Activated CD4-positive, CD25-positive, alpha-beta regulatory T cell (primary cell): Measurements from ENCODE around the gene URB2.
"Not testable (repeated sequence)": the region's sequence is repeated elsewhere in the genome, so short reads cannot be mapped to it uniquely, and the experiment has no call there.

Source experiments
- DNase-seq, 4 experiments: peaks; one replicate each; lab custom pipeline; 2025; lab: John Stamatoyannopoulos, UW

The URB2 gene

DNA sequence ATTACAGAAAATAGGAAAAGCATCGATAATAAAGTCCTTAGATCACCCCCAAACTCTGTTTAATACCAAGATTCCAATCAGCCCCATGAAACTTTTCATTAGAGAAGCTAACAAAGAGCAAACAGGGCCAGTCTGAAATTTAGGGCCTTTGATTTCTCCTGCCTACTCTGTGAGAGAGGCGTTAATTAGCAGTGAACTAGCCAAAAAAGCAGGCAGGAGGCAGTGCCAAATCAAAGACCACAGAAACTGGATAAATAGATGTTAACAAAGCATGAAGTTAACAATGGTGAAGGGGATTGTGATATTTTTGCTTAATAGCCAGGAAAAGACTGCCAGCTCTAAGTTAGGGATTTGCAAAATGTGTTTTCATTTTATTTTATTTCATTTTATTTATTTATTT, 11.3 kb upstream of the URB2 start:
- DNase-seq = no peak

GRCh38 chr1:229617351-229618100, 8.5 kb upstream of the URB2 start:
- DNase-seq = no peak

GRCh38 chr1:229619002-229619401, 7.0 kb upstream of the URB2 start:
- DNase-seq = no peak

GRCh38 chr1:229619614-229620013, 6.4 kb upstream of the URB2 start:
- DNase-seq = no peak

- DNase-seq = no peak
Measured at GRCh38 chr1:229620876-229621275, 5.2 kb upstream of the URB2 start.

DNA sequence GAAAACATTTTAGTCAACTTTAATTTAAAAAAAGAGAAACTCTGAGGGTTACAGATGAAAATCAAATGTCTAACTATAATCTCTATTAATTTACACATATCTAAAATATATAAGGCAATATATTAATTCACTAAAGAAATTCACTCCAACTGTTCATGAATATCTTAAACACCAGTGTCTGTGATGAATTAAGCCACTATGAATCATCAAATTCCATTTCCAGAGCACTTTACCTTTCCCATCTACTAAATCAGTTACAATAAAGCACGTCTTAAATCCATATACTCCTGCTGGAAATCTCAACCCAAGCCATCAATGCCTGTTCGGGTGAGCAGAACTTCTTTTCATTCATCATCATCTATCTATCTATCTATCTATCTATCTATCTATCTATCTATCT, 4.4 kb upstream of the URB2 start:
- no peak for DNase-seq

GRCh38 chr1:229622641-229623120, 3.4 kb upstream of the URB2 start:
- not testable (repeated sequence) for DNase-seq

DNA sequence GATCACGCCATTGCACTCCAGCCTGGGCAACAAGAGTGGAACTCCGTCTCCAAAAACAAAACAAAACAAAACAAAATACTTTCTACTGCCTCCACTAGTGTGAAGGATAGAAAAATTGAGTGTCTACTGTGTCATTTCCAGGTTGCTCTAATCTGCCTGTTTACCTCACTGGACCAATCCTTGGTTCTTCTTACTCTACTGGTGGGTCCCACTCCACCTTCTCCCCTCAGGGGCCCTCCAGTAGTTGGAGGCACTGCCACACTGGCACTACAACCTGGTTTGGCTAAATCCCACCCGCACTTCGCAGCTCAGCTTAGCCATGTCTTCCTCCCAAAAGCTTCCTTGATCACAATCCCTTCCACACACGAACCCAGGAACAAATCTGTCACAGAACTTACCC, 2.8 kb upstream of the URB2 start:
- DNase-seq = no peak

- DNase-seq = no peak
Measured at GRCh38 chr1:229623838-229624237, 2.2 kb upstream of the URB2 start.

- no peak for DNase-seq
Measured at GRCh38 chr1:229624521-229625070, 1.5 kb upstream of the URB2 start.

DNA sequence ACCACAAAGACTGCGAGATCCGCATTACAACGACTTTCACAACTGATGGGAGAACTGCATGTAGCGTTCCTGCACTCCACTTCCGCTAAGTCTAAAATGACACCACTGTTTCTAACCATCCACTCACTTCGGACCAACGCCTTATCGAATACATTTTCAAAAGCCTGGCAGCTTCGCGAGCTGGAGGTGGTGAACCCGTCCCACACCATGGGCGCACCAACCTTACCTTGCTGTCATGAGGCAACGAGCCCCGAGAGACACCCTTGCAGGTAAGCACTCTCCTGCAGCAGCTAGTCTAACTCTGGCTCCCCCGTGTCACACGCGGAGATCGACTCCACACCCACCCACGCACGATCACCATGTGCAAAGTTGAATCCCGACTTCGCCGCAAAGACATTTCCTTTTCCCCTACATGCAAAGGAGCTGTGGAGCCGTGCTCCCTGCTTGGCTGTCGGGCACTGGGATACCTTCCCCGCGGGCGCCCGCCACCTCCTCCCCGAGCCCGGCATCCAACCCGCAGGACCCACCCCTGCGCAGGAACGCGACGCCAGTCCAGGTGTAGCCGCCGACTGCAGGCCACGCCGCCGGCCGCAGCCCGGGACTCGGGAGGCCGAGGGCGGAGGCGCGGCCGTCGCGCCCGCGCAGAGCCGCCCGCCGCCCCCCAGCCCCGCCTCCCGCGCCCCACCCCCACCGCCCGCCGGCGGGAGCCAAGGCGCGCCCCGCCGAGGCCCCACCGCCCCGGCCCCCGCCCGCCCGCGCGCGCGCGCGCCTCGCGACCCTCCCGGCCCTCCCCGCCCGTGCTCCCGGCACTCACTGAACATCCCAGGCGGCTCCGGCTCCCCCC, 754 bp upstream of the URB2 start:
- DNase-seq = peak in 2 of 4 experiments; percentile 10 to 48

GRCh38 chr1:229627003-229627402, 956 bp downstream of the URB2 start:
- DNase-seq = no peak

GRCh38 chr1:229629261-229629660, 3.2 kb downstream of the URB2 start:
- DNase-seq = no peak

DNA sequence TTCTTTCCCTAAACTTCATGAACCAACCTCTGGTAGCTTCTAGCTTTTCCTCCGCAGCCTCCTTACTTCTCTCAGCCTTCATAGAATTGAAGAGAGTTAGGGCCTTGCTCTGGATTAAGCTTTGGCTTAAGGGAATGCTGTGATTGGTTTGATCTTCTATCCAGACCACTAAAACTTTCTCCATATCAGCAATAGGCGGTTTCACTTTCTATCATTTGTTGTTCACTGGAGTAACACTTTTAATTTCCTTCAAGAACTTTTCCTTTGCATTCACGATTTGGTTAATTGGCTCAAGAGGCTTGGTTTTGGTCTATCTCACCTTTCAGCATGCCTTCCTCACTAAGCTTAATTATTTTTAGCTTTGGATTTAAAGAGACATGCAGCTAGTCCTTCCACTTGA, 5.1 kb downstream of the URB2 start:
- DNase-seq = no peak

DNA sequence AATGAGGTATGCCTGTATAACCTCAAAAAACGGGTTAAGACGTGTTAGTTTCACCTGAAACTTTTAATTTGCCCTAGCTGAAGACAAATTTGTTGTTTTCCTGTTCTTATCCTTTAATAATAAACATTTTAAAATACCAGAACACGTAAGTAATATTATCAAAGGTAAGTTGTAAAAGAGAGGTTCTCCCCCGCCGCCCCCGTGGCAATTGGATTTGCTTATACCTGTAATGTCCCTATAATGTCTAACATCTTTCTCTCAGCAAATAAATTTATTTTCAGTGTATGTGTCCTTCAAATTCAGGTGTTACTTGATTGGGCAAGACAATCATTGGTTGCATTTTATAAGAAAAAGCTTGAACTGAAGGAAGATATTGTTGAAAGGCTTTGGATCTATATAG, 5.9 kb downstream of the URB2 start:
- no peak for DNase-seq

DNA sequence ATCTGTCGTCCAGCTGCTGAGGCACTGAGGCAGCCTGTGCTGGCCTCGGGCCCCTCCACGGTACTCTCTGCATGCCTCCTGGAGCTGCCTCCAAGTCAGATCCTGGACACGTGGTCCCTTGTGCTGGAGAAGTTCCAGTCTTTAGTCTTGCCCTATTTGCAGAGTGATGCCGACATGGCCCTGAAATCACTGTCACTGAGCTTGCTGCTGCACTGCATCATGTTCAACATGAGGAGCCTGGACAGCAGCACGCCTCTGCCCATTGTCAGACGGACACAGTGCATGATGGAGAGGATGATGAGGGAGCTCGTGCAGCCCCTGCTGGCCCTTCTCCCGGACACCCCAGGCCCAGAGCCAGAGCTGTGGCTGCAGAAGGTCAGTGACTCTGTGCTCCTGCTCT, 10.0 kb downstream of the URB2 start:
- DNase-seq = no peak

DNA sequence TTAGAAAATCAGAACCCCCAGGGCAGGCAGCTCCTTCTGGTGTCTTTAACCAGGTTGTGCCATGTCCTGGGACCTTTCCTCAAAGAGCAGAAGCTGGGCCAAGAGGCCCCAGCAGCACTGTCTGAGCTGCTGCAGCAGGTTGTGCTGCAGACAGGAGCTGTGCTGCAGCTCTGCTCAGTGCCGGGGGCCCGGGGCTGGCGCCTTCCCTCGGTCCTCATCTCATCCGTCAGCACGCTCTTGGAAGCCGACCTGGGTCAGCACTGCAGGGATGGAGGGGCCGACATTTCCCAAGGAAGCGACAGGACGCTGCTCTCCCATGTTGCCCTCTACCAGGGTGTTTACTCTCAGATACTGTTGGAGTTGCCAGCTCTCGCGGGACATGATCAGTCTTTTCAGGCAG, 11.7 kb downstream of the URB2 start:
- no peak for DNase-seq

- no peak for DNase-seq
Measured at GRCh38 chr1:229640455-229640854, 14.4 kb downstream of the URB2 start.

GRCh38 chr1:229641306-229641705, 15.3 kb downstream of the URB2 start:
- no peak for DNase-seq

DNA sequence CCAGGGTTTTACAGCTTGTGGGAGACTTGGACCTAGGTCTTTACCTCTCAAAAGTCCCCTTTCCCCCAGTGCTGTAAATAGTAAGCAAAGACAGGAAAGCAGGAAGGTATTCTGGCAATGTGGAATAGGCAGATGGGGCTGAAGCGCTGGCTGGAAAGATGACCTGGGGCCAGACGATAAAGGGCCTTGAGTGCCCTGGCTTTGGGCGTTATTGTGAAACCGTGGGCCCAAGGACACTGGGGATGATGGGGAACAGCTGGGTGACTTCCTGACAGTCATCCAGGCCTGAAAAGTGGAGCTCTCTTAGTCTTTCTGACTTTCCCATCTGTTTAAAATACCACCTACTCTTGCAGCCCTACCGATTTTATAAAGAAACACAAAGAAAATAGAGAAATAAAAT, 16.3 kb downstream of the URB2 start:
- DNase-seq = no peak

- DNase-seq = no peak
Measured at GRCh38 chr1:229642970-229643369, 16.9 kb downstream of the URB2 start.

- DNase-seq = no peak
Measured at GRCh38 chr1:229643996-229644745, 18.1 kb downstream of the URB2 start.
